H1 (cell line): ENCODE results near the gene TTC33. TPM values are rescaled to one million over a fixed set of nuclear protein-coding genes. Genes with fewer than 3 reads are reported as not detected.

ENCODE experiments used
- CTCF ChIA-PET: fragments of 300-600 bp; sonication (Branson Sonifier 250); formaldehyde crosslinking; loops from one replicate; lab custom pipeline; 2021; ENCODE audit not compliant: partially characterized antibody; lab: Charles Lee
- POLR2A ChIA-PET: fragments of 300-600 bp; sonication (Branson Sonifier 250); formaldehyde crosslinking; loops from one replicate; lab custom pipeline; 2021; ENCODE audit warnings: inconsistent platforms; ENCODE audit not compliant: partially characterized antibody; lab: Charles Lee
- DNase-seq, 2 experiments: peaks; one replicate each; pipeline versions ENCODE4 v3.0.0 to v3.0.0-alpha.2; 2010 to 2022; ENCODE audit warnings: low spot score in 2 of 2, low read depth in 1 of 2, mixed read lengths in 1 of 2
- FAIRE-seq: peaks from 2 replicates; lab custom pipeline; 2011; peaks lifted over from hg19 to GRCh38; lab: Jason Lieb, UNC
- H2AFZ ChIP-seq: 2 replicates; pipeline ENCODE4 v1.8.1; 2012; ENCODE audit warnings: low read length, inconsistent platforms
- H2AK5ac ChIP-seq: 2 replicates; pipeline ENCODE4 v1.6.1; 2013; ENCODE audit warnings: low read depth, low read length
- H2BK120ac ChIP-seq: replicated peaks from 2 replicates; pipeline ENCODE3; 2013; ENCODE audit warnings: low read depth, low read length, inconsistent platforms
- H2BK12ac ChIP-seq: 2 replicates; pipeline ENCODE4 v1.6.1; 2013; ENCODE audit warnings: low read depth, low read length
- H2BK15ac ChIP-seq: 2 replicates; pipeline ENCODE4 v1.6.1; 2013; ENCODE audit warnings: low read length
- H2BK20ac ChIP-seq: 2 replicates; pipeline ENCODE4 v1.6.1; 2013; ENCODE audit warnings: low read length
- H2BK5ac ChIP-seq: 2 replicates; pipeline ENCODE4 v1.6.1; 2013; ENCODE audit warnings: low read depth, low read length
- H3K14ac ChIP-seq: 2 replicates; pipeline ENCODE4 v1.6.1; 2013; ENCODE audit warnings: inconsistent platforms; ENCODE audit not compliant: insufficient read length
- H3K18ac ChIP-seq: 2 replicates; pipeline ENCODE4 v1.6.1; 2013; ENCODE audit warnings: low read length; ENCODE audit errors: extremely low read depth
- H3K23ac ChIP-seq: 2 replicates; pipeline ENCODE4 v1.6.1; 2013; ENCODE audit warnings: inconsistent platforms; ENCODE audit not compliant: insufficient read length
- H3K23me2 ChIP-seq: 2 replicates; pipeline ENCODE4 v1.6.1; 2013; ENCODE audit warnings: low read depth, low read length
- H3K27ac ChIP-seq: 2 replicates; pipeline ENCODE4 v1.6.1; 2011; ENCODE audit warnings: low read depth, low read length, inconsistent platforms
- H3K27me3 ChIP-seq, 4 experiments: replicated peaks in 1 of 4; 1 replicate in 1 of 4; 2 replicates in 3 of 4; pipeline versions ENCODE4 v1.6.1 to v1.8.1; 2011 to 2013; ENCODE audit warnings: low read length in 3 of 4, mild to moderate bottlenecking in 3 of 4, inconsistent platforms in 2 of 4, mixed read lengths in 2 of 4, moderate library complexity in 1 of 4; ENCODE audit not compliant: control insufficient read depth in 3 of 4, insufficient read depth in 3 of 4; ENCODE audit errors: extremely low read depth in 1 of 4
- H3K36me3 ChIP-seq, 4 experiments: 2 replicates each; pipeline versions ENCODE4 v1.6.1 to v1.8.1; 2011 to 2013; ENCODE audit warnings: mild to moderate bottlenecking in 4 of 4, low read length in 3 of 4, moderate library complexity in 2 of 4, control low read depth in 1 of 4, inconsistent platforms in 1 of 4; ENCODE audit not compliant: insufficient read depth in 4 of 4, control insufficient read depth in 2 of 4
- H3K4ac ChIP-seq: replicated peaks from 2 replicates; pipeline ENCODE3; 2013; ENCODE audit warnings: low read length, low read depth, mixed read lengths, inconsistent platforms; ENCODE audit not compliant: insufficient read length
- H3K4me1 ChIP-seq, 4 experiments: replicated peaks in 1 of 4; 1 replicate in 1 of 4; 2 replicates in 3 of 4; pipeline versions ENCODE4 v1.6.1 to v1.8.1; 2011 to 2013; ENCODE audit warnings: low read length in 3 of 4, inconsistent platforms in 2 of 4, mixed read lengths in 1 of 4; ENCODE audit not compliant: insufficient read depth in 4 of 4, control insufficient read depth in 3 of 4
- H3K4me2 ChIP-seq, 2 experiments: 2 replicates each; pipeline versions ENCODE4 v1.6.1 to v1.8.1; 2011 to 2013; ENCODE audit warnings: low read depth in 2 of 2, low read length in 2 of 2, control low read depth in 1 of 2, inconsistent platforms in 1 of 2, mild to moderate bottlenecking in 1 of 2; ENCODE audit not compliant: insufficient read depth in 1 of 2
- H3K4me3 ChIP-seq, 4 experiments: fragments of 200-600, 300-600 bp in 1 of 4; sonication (generic), shearing (Covaris generic), sonication (Bioruptor Twin) in 1 of 4; 2 replicates each; pipeline versions ENCODE4 v1.5.1 to v1.8.1; 2011 to 2016; ENCODE audit warnings: low read length in 4 of 4, low read depth in 3 of 4, control low read depth in 2 of 4, inconsistent platforms in 2 of 4, mild to moderate bottlenecking in 2 of 4, mixed read lengths in 1 of 4, moderate library complexity in 1 of 4; ENCODE audit not compliant: insufficient read depth in 2 of 4; ENCODE audit errors: extremely low read depth in 1 of 4
- H3K56ac ChIP-seq: replicated peaks from 2 replicates; pipeline ENCODE3; 2013; ENCODE audit warnings: low read depth, mild to moderate bottlenecking, mixed read lengths, low read length, inconsistent platforms; ENCODE audit not compliant: insufficient read length
- H3K79me1 ChIP-seq: 2 replicates; pipeline ENCODE4 v1.6.1; 2013; ENCODE audit warnings: low read depth, low read length, control low read depth
- H3K79me2 ChIP-seq, 2 experiments: 2 replicates each; pipeline versions ENCODE4 v1.6.1 to v1.8.1; 2012 to 2013; ENCODE audit warnings: low read length in 2 of 2, mild to moderate bottlenecking in 2 of 2, inconsistent platforms in 1 of 2; ENCODE audit not compliant: insufficient read depth in 2 of 2, control insufficient read depth in 1 of 2
- H3K9ac ChIP-seq, 4 experiments: replicated peaks in 1 of 4; 1 replicate in 1 of 4; 2 replicates in 3 of 4; pipeline versions ENCODE4 v1.6.1 to v1.8.1; 2011 to 2013; ENCODE audit warnings: low read depth in 3 of 4, low read length in 3 of 4, control low read depth in 2 of 4, mild to moderate bottlenecking in 2 of 4, moderate library complexity in 2 of 4, inconsistent platforms in 1 of 4; ENCODE audit errors: extremely low read depth in 1 of 4
- H3K9me3 ChIP-seq, 2 experiments: 2 replicates each; pipeline versions ENCODE4 v1.6.1 to v1.8.1; 2012 to 2013; ENCODE audit warnings: mild to moderate bottlenecking in 2 of 2, moderate library complexity in 2 of 2, control low read depth in 1 of 2, inconsistent platforms in 1 of 2, low read depth in 1 of 2, low read length in 1 of 2, mixed read lengths in 1 of 2; ENCODE audit not compliant: insufficient read depth in 2 of 2
- H4K20me1 ChIP-seq, 2 experiments: replicated peaks in 1 of 2; 2 replicates each; pipeline versions ENCODE3 to v1.8.1; 2011 to 2013; ENCODE audit warnings: inconsistent platforms in 2 of 2, low read length in 2 of 2, mild to moderate bottlenecking in 1 of 2; ENCODE audit not compliant: insufficient read depth in 2 of 2, control insufficient read depth in 1 of 2
- H4K5ac ChIP-seq: 2 replicates; pipeline ENCODE4 v1.6.1; 2013; ENCODE audit warnings: low read length, low read depth, mixed read lengths, inconsistent platforms; ENCODE audit not compliant: insufficient read length
- H4K8ac ChIP-seq: 2 replicates; pipeline ENCODE4 v1.8.0; 2013; ENCODE audit warnings: mild to moderate bottlenecking, moderate library complexity, low read length, inconsistent platforms; ENCODE audit not compliant: insufficient read depth; ENCODE audit errors: extremely low read depth
- H4K91ac ChIP-seq: replicated peaks from 2 replicates; pipeline ENCODE3; 2013; ENCODE audit warnings: low read length, mixed read lengths, inconsistent platforms; ENCODE audit not compliant: insufficient read length
- BACH1 ChIP-seq: IDR thresholded peaks from 2 replicates; pipeline ENCODE4 v1.6.1; 2012; ENCODE audit warnings: low read length, improper control_type of control experiment
- BRCA1 ChIP-seq: IDR thresholded peaks from 2 replicates; pipeline ENCODE4 v1.6.1; 2012; ENCODE audit warnings: low read depth, low read length, improper control_type of control experiment
- FOSL1 ChIP-seq: IDR thresholded peaks from 2 replicates; pipeline ENCODE4 v1.6.1; 2011; ENCODE audit warnings: mild to moderate bottlenecking, low read depth, low read length, moderate library complexity; ENCODE audit not compliant: insufficient read depth
- HDAC6 ChIP-seq: IDR thresholded peaks from one replicate; pipeline ENCODE4 v1.7.1; 2012; ENCODE audit warnings: low read depth, mild to moderate bottlenecking, inconsistent platforms, low read length, moderate library complexity
- MAFK ChIP-seq: IDR thresholded peaks from 2 replicates; pipeline ENCODE4 v1.6.1; 2012; ENCODE audit warnings: low read depth, mild to moderate bottlenecking, improper control_type of control experiment, low read length
- NANOG ChIP-seq: IDR thresholded peaks from 2 replicates; pipeline ENCODE4 v1.6.1; 2011; ENCODE audit warnings: low read length, low read depth, mild to moderate bottlenecking, inconsistent platforms; ENCODE audit not compliant: insufficient read depth, poor library complexity, severe bottlenecking
- POLR2AphosphoS5 ChIP-seq: IDR thresholded peaks from 2 replicates; pipeline ENCODE4 v1.6.1; 2011; ENCODE audit warnings: low read depth, low read length
- RFX5 ChIP-seq: IDR thresholded peaks from 2 replicates; pipeline ENCODE4 v1.6.1; 2011; ENCODE audit warnings: low read depth, low read length, improper control_type of control experiment, borderline replicate concordance
- SAP30 ChIP-seq: fragments of 300-600 bp; sonication (generic); IDR thresholded peaks from 2 replicates; pipeline ENCODE4 v1.7.1; 2012; ENCODE audit warnings: low read length, moderate library complexity, mild to moderate bottlenecking, inconsistent platforms; ENCODE audit not compliant: insufficient read depth, insufficient replicate concordance
- TAF7 ChIP-seq: optimal IDR thresholded peaks from 2 replicates; pipeline ENCODE3; 2011; ENCODE audit warnings: low read depth, mild to moderate bottlenecking, inconsistent platforms, low read length, moderate library complexity, borderline replicate concordance
- TEAD4 ChIP-seq: IDR thresholded peaks from 2 replicates; pipeline ENCODE4 v1.6.1; 2012; ENCODE audit warnings: low read depth, low read length, inconsistent platforms, mixed read lengths
- WGBS, 2 experiments: shearing (Covaris generic) in 1 of 2; methylation state at CpG; one replicate each; pipeline versions ENCODE4 v1.1.6 to v1.1.7; 2013 to 2015; ENCODE audit warnings: low lambda C conversion rate in 2 of 2, mixed read lengths in 2 of 2, inconsistent platforms in 1 of 2, low coverage in 1 of 2, missing lambda C conversion rate in 1 of 2; ENCODE audit not compliant: insufficient replicate concordance in 2 of 2, insufficient coverage in 1 of 2, insufficient read length in 1 of 2; ENCODE audit errors: extremely low coverage in 1 of 2, missing lambda C conversion rate in 1 of 2; 5-methylcytosine and 5-hydroxymethylcytosine counted together
- polyA plus RNA-seq, 7 experiments: library from polyadenylated mRNA; depleted of rRNA in 3 of 7; stranded (reverse) in 5 of 7; unstranded in 2 of 7; fragments of >200 nt in 5 of 7; fragments of 200-250 nt in 2 of 7; gene quantifications; 1 replicate in 5 of 7; 2 replicates in 1 of 7; 4 replicates in 1 of 7; pipeline versions ENCODE4 v1.2.1 to v1.2.3, GENCODE V29; 2011 to 2013; ENCODE audit warnings: missing spikeins in 2 of 7, mixed read lengths in 2 of 7
- total RNA-seq: library from RNA; stranded (reverse); fragmentation: NEBNext Ultra II Directional; extraction: Animal tissue kit (Norgen Biotek cat#: 25700); gene quantifications from 2 replicates; pipeline ENCODE4 v1.2.1, GENCODE V29; 2021
- TF ChIP-seq, protein P1 (sequence below): IDR thresholded peaks from 2 replicates; pipeline ENCODE4 v1.6.1; 2012; ENCODE audit warnings: inconsistent platforms
- TF ChIP-seq, protein P2 (sequence below): IDR thresholded peaks from 2 replicates; pipeline ENCODE4 v1.6.1; 2011; ENCODE audit warnings: low read length, improper control_type of control experiment

Gene TTC33
- total and polyA plus RNA-seq, 2 of the 8 experiments (the other 6 are each of a cell fraction or from before 2014, with no cell fraction given) = 1.2 to 12.6 TPM

- Histone ChIP-seq H3K23ac (no peak overlapping the region), H3K14ac (no peak overlapping the region), H4K91ac (no peak overlapping the region), H3K9me3 (no peaks in the 10 kb centered on the region), H4K8ac (no peak overlapping the region), H2BK12ac (no peak overlapping the region), H3K23me2 (no peaks in the 10 kb centered on the region), H2BK120ac (no peak overlapping the region), H3K79me2 (peaks cover 0 to 98% of the 10 kb centered on the region in 2 experiments; a peak in 3 of 4 replicates), H3K4me1 (no peaks in the 10 kb centered on the region), H2BK15ac (no peak overlapping the region), H3K27ac (no peak overlapping the region), H2AK5ac (no peak overlapping the region), H3K27me3 (no peaks in the 10 kb centered on the region), H2BK5ac (no peak overlapping the region), H4K20me1 (peaks cover 3 to 7% of the 10 kb centered on the region in 2 experiments), H3K36me3 (no peaks in the 10 kb centered on the region), H3K4me3 (no peak overlapping the region), H3K79me1 (peaks cover 5% of the 10 kb centered on the region; the same call in 1 of the 2 replicates), H4K5ac (no peak overlapping the region), H2AFZ (no peak overlapping the region), H3K18ac (no peak overlapping the region), H3K56ac (no peak overlapping the region), H2BK20ac (no peak overlapping the region), H3K9ac (no peak overlapping the region), H3K4me2 (no peak overlapping the region), H3K4ac (no peak overlapping the region)
- FAIRE-seq = no peak
- ChIA-PET CTCF (no interaction called here), POLR2A (interaction anchor here (1.0 to 4.4 kb wide), 4 partner anchors 13 to 47 kb away, joined by 4 to 23 read pairs (median 5); no protein-coding TSS in a partner anchor)
- DNase-seq = no peak
- 100% methylated on average over 1 of the region's 1 CpG; no CpG with 5 or more reads in 1 of the 2 experiments for WGBS, 2 experiments
- TF ChIP-seq POLR2AphosphoS5 = no peak
- no peak for TF ChIP-seq NANOG
- TF ChIP-seq BACH1 = no peak
- TF ChIP-seq, protein P1, sequence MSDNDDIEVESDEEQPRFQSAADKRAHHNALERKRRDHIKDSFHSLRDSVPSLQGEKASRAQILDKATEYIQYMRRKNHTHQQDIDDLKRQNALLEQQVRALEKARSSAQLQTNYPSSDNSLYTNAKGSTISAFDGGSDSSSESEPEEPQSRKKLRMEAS = no peak
- no peak for TF ChIP-seq RFX5
- TF ChIP-seq MAFK = no peak
- TF ChIP-seq FOSL1 = no peak
- TF ChIP-seq, protein P2, sequence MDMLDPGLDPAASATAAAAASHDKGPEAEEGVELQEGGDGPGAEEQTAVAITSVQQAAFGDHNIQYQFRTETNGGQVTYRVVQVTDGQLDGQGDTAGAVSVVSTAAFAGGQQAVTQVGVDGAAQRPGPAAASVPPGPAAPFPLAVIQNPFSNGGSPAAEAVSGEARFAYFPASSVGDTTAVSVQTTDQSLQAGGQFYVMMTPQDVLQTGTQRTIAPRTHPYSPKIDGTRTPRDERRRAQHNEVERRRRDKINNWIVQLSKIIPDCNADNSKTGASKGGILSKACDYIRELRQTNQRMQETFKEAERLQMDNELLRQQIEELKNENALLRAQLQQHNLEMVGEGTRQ = no peak
- TF ChIP-seq SAP30 = no peak
- no peak for TF ChIP-seq TAF7
- no peak for TF ChIP-seq HDAC6
- no peak for TF ChIP-seq TEAD4
- TF ChIP-seq BRCA1 = no peak
Measured at GRCh38 chr5:40784916-40785315, 29.2 kb upstream of the TTC33 start.
